HG03159 (cell line): ENCODE measurements around the gene ADGRL1.
"Not testable (repeated sequence)": the region's sequence is repeated elsewhere in the genome, so short reads cannot be mapped to it uniquely, and the experiment has no call there.

Experiments used
- ATAC-seq: cut with Tn5 transposase; IDR thresholded peaks from one replicate; pipeline ENCODE4 v1.9.1; 2021; ENCODE audit warnings: mild to moderate bottlenecking, moderate library complexity; ENCODE audit not compliant: unreplicated experiment

ADGRL1 gene

DNA sequence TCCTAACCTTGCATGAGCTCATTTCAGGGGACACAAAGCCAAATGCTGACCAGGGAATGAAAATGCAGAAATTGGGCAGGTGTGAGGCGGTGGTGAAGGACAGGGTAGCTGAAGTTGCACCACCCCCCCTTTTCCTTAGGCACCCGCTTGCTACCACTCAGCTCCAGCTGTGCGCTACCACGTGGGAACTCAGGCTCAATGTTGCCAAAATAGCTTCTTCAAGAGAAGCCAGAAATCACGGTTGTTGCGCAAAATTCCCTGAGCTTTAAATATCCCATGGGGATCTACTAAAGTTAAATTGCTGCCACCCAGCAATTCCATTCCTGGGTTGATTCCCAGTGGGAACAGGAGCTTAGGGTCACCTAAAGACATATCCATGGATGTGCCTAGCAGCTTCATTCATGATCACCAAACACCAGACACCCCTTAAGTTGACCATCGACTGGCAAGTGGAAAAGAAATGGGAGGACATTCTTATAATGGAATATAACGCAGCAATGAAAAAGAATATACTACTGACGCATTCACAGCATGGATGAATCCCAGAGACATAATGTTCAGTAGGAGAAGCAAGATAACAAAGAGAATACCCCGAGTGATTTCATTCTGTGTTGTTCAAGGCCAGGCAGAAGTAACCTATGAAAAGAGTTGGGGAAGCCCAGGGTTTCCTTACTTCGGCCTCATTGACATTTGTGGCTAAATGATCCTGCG is 12.8 kb upstream of the ADGRL1 start:
- no peak for ATAC-seq

DNA sequence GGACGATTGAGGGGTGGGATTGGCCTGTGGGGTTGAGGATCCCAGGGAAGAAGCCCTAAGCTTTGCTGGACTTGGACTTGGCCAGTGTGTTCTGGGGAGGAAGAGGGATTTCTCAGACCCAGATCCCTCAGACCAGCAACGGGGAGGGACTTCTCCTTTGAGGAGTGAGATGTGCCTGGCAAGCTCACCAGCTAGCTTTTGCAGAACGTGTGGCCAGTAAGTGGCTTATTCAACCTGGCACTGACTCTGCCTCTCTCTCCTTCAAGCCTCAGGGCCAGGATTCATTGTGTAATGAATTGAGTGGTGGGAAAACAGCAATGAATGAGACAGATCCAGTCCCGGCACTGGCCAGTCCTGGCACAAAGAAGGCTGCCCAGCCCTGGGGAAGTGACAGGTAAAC is 11.9 kb upstream of the ADGRL1 start:
- not testable (repeated sequence) for ATAC-seq

DNA sequence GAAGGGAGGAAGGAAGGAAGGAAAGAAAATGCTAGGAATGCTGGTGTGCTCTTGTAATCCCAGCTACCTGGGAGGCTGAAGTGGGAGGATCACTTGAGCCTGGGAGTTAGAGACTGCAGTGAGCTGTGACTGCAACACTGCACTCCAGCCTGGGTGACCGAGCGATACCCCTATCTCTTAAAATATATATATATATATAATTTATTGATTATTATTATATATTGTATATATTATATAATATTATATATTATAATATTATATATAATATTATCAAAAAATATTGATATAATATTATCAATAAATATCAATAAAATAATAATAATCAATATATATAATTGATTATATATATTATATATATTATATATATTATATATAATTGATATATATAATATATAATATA is 8.6 kb upstream of the ADGRL1 start:
- no peak for ATAC-seq

DNA sequence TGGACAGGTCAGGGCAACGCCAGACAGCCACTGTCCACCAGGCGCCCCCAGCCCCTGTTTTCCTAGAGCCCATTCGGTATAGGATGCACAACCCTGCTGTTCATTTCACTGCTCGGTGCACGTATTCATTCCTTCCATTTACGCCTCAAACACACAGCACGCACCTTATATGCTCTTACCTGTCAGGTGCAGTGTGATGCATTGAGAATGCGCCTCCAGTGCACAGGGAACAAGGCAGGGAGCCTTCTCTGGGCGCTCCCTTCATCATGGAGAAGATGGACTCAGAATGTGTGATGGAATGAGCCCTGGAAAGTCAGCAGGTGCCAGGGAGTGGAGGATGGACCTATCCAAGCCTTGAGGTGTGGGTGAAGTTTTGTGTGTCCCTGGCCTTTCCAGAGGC is 4.2 kb upstream of the ADGRL1 start:
- ATAC-seq, result not testable (repeated sequence)

DNA sequence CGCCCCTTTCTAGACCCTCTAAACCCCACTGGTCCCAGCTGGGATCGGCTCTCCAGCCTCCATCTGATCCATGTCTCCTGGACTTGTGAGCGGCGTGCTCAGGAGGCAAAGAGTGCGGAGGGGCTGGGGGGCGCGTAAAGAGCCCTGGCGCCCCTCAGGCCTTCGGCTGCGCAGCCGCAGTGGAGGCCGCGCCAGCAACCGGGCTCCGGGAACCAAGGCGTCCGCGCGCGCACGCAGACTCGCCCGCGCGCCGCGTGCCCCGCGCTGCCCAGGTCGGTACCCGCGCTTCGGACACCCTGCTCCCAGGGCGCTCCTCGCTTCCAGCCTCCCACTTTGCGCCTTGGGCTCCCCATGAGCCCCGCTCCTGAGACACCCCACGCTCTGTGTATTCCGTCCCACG is 3.4 kb upstream of the ADGRL1 start:
- ATAC-seq, result not testable (repeated sequence)

DNA sequence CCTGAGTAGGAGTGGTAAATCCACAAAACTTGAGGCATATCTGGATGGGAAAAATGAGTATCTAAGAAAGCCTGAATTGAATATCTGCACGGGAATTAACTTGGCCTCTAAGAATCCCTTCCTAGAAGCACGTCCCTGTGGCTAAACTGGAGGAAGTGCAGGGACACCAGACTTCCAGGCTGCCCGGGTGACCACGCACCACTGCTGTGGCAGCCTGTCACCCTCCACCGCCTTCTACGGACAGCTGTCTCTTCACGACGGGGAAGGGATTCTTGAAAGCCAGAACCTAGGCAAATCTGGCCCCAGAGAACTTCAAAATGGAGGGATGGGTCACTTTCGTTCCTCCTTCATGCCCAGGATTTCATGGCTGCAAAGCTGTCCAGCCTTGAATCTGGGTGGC is 2.5 kb upstream of the ADGRL1 start:
- ATAC-seq, result not testable (repeated sequence)

DNA sequence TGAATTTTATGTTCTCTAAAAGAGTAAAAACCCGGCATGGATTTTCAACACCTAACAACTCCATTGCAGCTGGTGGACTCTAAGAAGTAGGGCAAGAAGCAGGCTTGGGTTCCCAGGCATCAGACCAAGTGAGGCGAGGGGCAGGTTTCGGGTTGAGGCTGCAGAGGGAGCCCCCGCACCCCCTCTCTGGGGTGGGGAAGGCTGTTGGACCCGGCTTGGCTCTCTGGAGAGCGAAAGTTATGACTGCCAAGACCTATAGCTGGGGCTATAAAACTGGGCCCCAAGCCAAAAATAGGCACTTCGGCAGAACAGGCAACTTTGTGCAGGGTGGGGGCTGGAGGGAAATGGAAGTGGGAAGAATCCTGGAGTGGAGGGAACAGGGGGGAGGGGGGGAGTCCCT is 1.8 kb upstream of the ADGRL1 start:
- not testable (repeated sequence) for ATAC-seq

DNA sequence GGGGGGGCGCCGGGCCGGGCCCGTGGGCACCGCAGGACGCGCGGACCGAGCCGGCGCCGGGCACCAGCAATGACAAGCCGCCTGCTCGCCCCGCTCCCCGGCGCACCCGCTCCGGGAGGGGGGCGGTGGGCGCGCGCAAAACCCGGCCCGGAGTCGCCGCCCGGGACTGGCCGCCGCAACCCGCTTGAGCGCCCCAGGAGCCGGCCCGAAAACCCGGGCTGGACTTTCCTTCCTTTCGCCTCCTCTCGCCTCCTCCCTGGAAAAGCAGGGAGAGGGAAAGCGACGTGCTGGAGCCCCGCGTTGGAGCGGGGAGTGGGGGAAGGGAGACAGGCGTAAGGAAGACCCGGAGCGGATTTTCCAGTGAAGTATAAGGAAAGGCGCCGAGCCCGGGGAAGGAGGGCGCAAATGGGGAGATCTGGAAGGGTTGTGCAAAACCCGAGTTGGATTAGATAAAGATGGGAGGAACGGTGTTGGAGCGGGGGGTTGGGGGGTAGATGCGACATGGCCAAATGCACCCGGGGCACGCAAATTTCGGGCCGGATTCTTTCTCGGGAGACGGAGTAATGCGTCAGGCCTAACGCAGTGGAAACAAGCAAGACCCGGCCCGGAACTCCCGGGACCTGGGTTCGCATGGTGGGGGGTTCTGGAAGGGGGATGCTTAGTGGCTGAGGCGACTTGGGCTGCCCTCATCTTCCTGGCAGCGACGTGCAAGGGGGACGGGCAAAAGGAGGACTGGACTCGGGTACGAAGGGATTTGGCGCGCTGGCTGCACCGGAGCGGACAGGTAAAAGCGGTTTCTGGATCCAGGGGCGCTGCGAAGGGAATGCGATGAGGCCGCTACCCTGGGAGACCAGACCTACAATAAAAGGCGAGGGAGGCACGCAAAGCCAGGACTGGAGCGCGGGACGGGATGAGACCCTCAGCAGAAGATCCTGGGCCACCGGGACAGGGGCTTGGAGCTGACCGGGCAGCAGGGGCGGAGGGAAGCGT is 1.1 kb upstream of the ADGRL1 start:
- not testable (repeated sequence) for ATAC-seq

DNA sequence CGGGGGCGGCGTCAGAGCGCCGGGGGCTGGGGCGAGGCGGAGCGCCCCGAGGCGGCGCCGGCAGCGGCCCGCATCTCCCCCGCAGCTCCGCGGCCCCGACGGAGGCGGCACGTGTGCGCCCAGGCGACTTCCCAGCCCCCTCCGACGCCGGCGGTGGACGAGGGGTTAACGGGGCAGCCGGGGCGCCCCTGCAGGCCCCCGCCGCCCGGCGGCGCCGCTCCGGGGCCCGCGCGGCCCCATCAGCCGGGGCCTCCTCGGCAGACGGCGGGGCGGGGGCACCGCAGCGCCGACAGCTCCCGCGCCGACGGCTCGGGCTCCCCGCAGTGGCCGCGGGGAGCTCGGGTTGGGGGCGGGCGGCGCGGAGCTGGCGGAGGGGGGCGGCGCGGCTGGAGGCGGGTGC is 339 bp upstream of the ADGRL1 start:
- not testable (repeated sequence) for ATAC-seq

DNA sequence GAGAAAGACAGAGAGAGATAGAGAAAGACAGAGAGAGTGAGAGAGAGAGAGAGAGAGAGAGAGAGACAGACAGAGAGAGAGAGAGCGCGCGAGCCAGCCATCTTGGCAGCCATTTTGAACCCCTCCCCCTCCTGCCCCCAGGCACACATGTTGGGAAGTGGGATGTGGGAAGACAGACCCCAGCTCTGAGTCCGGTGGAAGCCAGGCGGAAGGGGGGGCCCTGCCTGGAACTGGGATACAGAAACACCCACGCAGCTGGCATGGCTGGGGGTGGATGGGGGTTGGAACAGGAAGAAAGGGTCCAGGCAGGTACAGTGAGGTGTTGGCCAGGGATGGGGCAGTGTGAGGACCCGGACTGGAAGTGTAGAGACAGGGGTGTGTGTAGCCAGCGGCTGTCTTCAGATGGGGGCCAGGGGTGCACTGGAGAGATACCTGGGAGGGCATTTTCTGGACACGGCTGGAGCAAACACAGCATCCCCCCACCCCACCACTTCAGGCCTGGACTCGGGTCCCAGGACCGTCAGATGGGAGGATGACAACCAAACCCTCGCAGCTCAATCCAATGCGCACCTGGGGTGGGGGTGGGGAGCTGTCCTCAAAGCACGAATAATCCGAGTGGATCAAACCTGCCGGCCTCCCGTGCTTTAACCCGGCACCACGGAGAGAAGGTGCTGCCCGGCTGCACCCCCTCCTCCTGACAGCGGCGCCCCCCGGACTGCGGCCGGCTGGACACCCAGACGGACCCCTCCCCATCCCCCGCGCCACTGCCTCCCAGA is 1.1 kb downstream of the ADGRL1 start:
- ATAC-seq, result not testable (repeated sequence)

DNA sequence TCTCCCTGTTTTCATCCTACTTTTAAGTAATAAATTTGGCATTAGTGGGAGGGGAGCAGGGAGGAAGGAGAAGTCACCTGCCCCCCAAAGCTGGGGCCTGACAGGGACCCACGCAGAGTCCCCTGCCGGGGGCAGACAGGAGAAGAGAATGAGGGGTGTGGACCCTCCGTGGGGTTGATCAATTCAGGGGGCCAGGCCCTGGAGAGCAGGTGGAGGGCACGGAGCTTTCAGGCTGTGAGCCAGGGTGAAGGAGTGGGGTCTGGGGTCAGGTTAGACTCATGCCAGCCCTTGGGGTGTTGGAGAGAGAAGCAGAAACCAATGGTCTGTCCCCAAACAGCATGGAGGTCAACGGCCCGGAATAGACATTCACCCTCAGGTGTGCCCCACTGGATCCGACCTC is 1.8 kb downstream of the ADGRL1 start:
- ATAC-seq, result not testable (repeated sequence)

DNA sequence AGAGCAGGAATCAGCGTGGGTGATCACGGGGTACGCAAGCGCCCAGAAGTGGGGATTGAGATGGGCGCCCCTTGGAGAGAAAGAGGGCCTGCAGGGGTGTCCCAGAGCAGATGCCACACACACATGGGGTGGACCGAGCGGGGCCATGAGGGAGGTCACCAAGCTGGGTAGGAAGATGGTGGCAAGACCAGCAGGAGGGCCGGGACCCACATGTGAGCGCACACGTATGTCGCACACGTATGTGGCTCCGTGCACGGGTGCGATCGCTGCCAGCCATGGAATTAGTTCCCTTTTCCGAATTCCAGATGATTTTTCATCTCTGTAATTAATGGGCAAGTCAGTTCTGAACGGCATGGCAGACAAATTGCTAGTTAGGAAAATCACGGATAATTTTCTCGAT is 2.2 kb downstream of the ADGRL1 start:
- ATAC-seq, result not testable (repeated sequence)

DNA sequence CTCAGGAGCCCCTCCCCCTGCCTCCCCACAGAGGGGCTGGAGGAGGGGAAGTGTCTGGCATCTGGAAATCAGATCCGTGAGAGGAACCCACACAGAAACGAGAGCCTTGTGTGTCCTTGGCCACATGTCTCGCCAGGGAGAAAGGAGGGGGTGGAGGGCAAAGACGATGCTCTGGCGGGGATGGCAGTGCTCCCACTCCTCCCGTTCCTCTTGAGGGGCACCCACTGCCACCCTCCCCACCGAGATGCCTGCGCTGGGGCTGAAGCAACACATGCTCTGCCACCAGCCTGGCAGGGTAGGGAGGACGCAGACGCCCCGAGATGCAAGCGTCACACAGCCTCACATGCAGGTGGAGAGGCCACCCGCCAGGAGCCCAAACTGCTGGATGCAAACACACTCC is 2.8 kb downstream of the ADGRL1 start:
- no peak for ATAC-seq

DNA sequence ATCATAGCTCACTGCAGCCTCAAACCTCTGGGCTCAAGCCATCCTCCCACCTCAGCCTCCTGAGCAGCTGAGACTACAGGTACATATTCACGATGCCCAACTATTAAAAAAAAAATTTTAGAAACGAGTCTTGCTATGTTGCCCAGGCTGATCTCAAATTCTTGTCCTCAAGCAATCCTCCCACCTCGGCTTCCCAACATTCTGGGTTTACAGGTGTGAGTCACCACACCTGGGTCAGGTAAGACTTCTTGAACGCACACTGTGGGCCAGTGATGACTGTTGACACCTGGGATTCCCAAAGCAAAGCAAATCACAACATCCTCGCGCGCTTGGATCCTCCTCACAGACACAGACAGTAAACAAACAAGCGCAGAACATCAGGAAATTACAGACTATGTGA is 4.5 kb downstream of the ADGRL1 start:
- not testable (repeated sequence) for ATAC-seq

DNA sequence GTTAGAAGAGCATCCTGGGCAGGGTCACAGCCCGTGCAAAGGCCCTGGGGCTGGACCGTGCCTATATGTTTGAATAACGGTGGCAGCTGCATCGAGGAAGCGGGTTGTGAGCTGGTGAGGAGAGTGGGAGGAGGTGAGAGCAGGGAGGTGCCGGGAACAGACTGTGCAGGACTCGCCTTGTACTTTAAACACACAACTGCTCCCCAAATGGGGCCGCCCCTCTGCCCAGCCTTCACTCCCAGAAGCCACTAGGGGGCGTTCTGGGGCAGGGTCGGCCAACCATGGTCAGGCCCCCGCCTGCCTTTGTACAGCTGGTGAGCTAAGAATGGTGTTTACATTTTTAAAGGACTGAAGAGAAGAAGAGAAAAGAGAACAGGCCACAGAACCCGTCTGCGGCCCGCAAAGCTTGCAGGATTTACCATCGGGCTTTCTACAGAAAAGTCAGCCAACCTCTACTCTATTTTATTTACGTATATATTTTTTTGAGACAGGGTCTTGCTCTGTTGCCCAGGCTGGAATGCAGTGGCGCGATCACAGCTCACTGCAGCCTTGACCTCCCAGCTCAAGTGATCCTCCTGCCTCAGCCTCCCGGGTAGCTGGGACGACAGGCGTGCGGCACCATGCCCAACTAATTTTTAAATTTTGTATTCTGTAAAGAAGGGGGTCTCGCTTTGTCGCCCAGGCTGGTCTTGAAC is 5.7 kb downstream of the ADGRL1 start:
- ATAC-seq, result not testable (repeated sequence)

DNA sequence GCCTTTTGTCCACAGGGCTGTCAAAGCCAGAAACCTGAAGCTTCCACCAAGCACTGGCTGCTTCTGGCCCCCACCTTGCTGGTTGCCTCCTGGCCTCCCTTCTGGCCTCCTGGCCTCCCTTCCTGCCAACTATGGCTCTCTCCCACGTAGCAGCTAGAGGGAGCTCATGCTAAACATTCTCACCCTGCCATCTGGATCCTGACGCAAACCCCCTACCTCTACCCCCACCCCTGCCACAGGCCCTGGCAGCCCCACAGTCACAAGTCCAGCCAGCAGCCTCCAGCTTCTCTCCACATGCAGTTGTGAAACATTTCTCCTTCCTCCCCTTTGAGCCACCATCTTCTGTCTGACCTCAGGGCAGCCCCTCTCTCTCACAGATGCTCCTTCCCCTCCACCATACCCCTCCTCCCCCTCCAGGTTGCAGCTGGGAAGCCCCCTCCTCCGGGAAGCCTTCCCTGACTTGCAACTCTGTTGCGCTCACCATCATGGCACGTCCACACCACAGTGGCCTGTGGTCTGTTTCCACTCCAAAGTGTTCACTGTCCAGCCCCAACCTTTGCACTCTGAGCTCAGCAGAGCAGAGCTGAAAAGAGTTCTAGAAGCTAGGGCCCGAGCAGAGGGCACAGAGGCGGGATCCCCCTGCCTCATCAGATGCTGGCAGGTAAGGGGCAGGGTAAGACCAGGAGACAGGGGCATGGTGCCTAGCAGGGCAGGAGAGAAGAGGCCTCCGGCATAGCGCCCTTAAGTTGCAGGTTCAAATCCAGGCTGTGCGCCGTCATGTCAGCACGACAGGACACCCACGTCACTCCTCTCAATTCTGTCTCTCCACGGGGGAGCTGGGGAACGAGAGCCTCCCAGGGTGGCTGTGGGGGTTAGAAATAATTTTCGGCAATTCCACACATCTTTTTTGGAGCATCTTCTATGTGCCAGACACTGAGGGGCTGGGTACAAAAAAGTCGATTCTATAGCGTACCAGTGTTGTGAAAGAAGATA is 7.3 kb downstream of the ADGRL1 start:
- no peak for ATAC-seq

DNA sequence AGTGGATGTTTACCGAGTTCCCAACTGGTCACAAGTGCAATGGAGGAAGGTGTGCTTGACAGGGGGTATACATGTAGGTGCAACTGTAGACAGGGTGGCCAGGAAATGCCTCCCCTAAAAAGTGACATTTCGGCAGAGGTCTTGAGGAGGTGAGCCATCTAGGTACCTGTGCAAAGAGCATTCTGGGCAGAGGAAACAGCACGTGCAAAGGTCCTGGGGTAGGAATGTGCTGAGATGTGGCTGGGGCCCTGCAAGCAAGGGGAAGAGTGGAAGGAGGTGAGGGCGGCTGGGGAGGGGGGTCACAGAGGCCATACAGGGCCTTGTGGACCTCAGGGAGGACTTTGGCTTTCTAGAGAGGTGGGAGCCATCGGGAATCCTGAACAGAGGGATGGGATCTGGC is 8.1 kb downstream of the ADGRL1 start:
- ATAC-seq, result no peak

DNA sequence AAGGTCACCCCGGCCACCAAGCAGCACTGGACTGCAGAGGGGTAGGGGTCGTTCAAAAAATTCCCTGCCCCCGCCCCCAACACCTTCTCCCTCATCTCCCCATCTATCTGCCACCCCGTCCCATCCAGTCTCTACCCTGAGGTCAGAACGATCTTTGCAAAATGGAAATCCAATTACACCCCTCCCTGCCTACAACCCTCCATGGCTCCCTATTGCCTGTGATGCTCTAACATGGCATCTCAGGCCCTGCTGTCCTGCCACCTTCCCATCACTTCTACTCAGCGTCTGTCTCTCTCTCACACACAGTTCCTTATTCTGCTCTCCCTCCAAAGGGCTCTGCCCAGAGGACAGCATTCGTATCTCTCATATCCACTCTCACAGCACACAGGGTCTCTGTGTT is 8.7 kb downstream of the ADGRL1 start:
- not testable (repeated sequence) for ATAC-seq

DNA sequence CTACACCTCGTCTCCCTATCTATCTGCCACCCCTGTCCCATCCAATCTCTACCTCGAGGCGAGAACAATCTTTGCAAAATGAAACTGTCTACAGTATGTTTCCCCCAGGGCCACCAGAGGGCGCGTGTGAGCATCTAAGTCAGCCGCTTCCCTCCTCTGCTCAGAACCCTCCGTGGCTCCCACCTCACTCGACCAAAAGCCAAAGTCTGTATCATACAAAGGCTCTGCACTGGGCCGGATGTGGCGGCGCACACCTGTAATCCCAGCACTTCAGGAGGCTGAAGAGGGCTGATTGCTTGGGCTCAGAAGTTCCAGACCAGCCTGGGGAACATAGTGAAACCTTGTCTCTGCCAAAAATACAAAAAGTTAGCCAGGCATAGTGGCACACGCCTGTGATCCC is 9.9 kb downstream of the ADGRL1 start:
- ATAC-seq, result not testable (repeated sequence)
